Testis (tissue), 3 donors: ENCODE results near the gene ANKRD17. TPM values are rescaled to one million over a fixed set of nuclear protein-coding genes. Genes with fewer than 3 reads are reported as not detected.

Experiments used
- DNase-seq: peaks from one replicate; pipeline ENCODE4 v3.0.0-alpha.2; 2019
- H3K27ac ChIP-seq, 2 donors: fragments of 200-600 bp; sonication (generic); one replicate each; pipeline ENCODE4 v1.5.1; 2019
- H3K27me3 ChIP-seq: fragments of 200-600 bp; sonication (generic); one replicate; pipeline ENCODE4 v1.5.1; 2019
- H3K36me3 ChIP-seq: fragments of 200-600 bp; sonication (generic); one replicate; pipeline ENCODE4 v1.5.1; 2017; ENCODE audit warnings: low read depth; ENCODE audit errors: missing control alignments
- H3K4me1 ChIP-seq: fragments of 200-600 bp; sonication (generic); one replicate; pipeline ENCODE4 v1.5.1; 2019
- H3K4me3 ChIP-seq, 2 donors: fragments of 200-600 bp; sonication (generic); one replicate each; pipeline ENCODE4 v1.5.1; 2017 to 2019
- H3K9me3 ChIP-seq: fragments of 200-600 bp; sonication (generic); one replicate; pipeline ENCODE4 v1.5.1; 2017
- POLR2A ChIP-seq: fragments of 450-650 bp; IDR thresholded peaks from one replicate; pipeline ENCODE4 v1.6.1; 2017; ENCODE audit warnings: antibody characterized with exemption, mild to moderate bottlenecking, moderate library complexity
- WGBS, 2 donors: methylation state at CpG; one replicate each; pipeline ENCODE4 v1.1.5; 2018; 5-methylcytosine and 5-hydroxymethylcytosine counted together
- intact Hi-C: fragments of 100-400 bp; cut with DNase I; formaldehyde crosslinking; loops from one replicate; pipeline ENCODE4 v1.15.1; 2023; ENCODE audit warnings: low total_unique reads
- polyA plus RNA-seq: library from polyadenylated mRNA; stranded (reverse); fragments of 350-450 nt; fragmentation: Illumina TruSeq; extraction: RNeasy Lipid Tissue Mini Kit (QIAGEN cat#74804); gene quantifications from one replicate; pipeline ENCODE4 v1.2.3, GENCODE V29; 2014; ENCODE audit warnings: low read depth, low replicate concordance; ENCODE audit not compliant: insufficient read depth
- total RNA-seq, 2 donors: library from RNA; depleted of rRNA; stranded (reverse); fragments of >200 nt; gene quantifications; one replicate each; pipeline ENCODE4 v1.2.3, GENCODE V29; 2016
- TF ChIP-seq, protein P1 (sequence below), 3 experiments: fragments of 450-650 bp in 2 of 3; fragments of 200-600 bp in 1 of 3; sonication (generic) in 1 of 3; IDR thresholded peaks; one replicate each; pipeline ENCODE4 v1.5.1; 2016 to 2019; ENCODE audit warnings: antibody characterized with exemption in 3 of 3, mild to moderate bottlenecking in 2 of 3, moderate library complexity in 1 of 3

ANKRD17 gene
- total and polyA plus RNA-seq, 3 donors from 2014 or later: 26.9 to 78.3 (median 68.9) TPM

DNA sequence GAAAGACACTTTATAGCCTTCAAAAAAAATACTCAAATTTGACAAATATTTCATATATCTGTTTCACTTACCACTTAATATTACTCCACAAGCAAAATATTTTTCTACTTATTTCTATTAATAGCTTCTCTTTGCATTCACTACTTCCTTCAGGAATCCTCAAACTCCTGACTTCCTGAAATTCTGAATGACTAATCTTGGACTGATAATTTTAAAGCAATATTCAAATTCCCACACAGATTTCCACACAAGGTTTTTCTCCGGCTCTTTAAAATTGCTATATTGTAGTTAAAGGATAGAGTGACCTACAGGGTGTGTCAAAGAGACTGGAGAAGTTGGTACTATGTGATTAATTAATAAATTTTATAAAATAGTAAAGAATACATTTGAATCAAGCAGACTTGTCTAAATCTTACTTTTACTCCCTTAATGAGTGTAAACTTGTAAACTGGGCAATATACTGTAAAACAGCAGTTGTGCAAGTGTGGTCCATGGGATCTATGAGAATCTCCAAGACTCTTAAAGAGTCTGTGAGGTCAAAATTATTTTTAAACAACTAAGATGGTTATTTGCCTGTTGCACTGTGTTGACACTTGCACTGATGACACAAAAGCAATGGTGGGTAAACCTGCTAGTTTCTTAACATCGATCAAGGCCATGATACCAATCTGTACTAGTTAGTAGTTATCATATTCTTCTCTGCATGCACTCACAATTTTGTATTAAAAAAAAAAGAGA lies 44.5 kb downstream of the ANKRD17 start:
- H3K27ac ChIP-seq: no peak overlapping the region
- H3K4me3 ChIP-seq: no peak overlapping the region
- H3K36me3 ChIP-seq: no peaks in the 10 kb centered on the region
- DNase-seq: no peak
- no peaks in the 10 kb centered on the region for H3K4me1 ChIP-seq
- H3K27me3 ChIP-seq: no peaks in the 10 kb centered on the region
- TF ChIP-seq, protein P1, sequence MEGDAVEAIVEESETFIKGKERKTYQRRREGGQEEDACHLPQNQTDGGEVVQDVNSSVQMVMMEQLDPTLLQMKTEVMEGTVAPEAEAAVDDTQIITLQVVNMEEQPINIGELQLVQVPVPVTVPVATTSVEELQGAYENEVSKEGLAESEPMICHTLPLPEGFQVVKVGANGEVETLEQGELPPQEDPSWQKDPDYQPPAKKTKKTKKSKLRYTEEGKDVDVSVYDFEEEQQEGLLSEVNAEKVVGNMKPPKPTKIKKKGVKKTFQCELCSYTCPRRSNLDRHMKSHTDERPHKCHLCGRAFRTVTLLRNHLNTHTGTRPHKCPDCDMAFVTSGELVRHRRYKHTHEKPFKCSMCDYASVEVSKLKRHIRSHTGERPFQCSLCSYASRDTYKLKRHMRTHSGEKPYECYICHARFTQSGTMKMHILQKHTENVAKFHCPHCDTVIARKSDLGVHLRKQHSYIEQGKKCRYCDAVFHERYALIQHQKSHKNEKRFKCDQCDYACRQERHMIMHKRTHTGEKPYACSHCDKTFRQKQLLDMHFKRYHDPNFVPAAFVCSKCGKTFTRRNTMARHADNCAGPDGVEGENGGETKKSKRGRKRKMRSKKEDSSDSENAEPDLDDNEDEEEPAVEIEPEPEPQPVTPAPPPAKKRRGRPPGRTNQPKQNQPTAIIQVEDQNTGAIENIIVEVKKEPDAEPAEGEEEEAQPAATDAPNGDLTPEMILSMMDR (IDR thresholded peaks at IDR 0.05): no peak
- no peak for TF ChIP-seq POLR2A
- no peaks in the 10 kb centered on the region for H3K9me3 ChIP-seq
- intact Hi-C loops: no loop called here
- WGBS, 2 donors: 79 to 85% methylated on average over 2 of the region's 2 CpGs

DNA sequence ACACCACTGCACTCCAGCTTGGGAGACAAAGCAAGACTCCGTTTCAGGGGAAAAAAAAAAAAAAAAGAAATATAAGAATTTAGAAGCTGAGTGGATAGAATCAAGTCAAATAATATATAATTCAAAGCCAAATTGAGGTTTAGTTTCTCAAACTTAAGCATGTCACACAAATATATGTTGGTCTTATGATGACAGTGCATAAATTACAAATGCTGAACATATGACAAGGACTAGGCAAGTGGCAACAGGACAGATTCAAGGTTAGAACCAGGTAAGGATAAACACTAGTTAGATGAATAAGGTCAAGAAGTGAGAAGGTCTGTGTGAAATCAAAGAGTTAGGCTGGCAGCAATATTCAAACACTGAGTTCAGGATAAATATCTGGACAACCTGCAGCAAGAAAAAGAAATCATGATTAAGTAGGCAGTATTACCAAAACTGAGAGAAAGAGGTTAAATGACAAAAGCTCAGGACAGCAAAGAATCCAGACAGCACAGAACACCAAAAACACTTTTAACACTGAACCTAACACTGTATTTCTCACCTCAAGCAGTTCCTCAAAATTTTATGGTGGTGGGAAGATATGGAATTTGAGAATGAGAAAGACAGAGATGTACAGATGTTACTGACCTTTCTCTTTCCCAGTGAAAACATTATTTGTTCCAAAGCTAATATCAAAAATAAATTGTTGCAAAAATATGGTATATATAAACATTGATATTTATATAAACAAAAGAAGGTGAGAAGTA lies 45.4 kb downstream of the ANKRD17 start:
- Histone ChIP-seq H3K27me3 (no peaks in the 10 kb centered on the region), H3K4me3 (no peak overlapping the region), H3K9me3 (no peaks in the 10 kb centered on the region), H3K4me1 (no peaks in the 10 kb centered on the region), H3K36me3 (no peaks in the 10 kb centered on the region), H3K27ac (no peak overlapping the region)
- DNase-seq: no peak
- intact Hi-C loops: no loop called here
- no peak for TF ChIP-seq POLR2A
- TF ChIP-seq, protein P1 (IDR thresholded peaks at IDR 0.05): no peak
- WGBS, 2 donors: 86 to 96% methylated on average over 1 of the region's 1 CpG

DNA sequence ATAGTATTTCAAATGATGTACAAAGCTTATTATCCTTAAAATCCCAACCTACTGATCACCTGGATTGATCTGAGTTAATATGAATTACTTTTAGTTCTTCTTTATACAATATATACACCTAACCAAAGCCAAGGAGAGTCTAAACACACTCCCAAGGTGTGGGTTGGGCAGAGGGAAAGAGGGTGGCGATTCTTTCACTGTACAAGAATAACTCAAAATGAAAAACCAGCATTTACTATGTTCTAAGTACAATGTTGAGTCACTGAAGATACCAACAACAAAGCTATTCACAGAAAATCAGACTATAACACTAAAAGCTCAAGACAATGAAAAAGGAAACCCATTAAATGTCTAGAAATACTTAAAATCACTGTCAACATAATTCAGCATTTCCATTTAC lies 46.6 kb downstream of the ANKRD17 start:
- H3K4me3 ChIP-seq: no peak overlapping the region
- no peaks in the 10 kb centered on the region for H3K36me3 ChIP-seq
- no peak overlapping the region for H3K27ac ChIP-seq
- no peaks in the 10 kb centered on the region for H3K27me3 ChIP-seq
- 90 to 91% methylated on average over 1 of the region's 1 CpG for WGBS, 2 donors
- H3K9me3 ChIP-seq: no peaks in the 10 kb centered on the region
- intact Hi-C loops: no loop called here
- no peak for DNase-seq
- H3K4me1 ChIP-seq: no peaks in the 10 kb centered on the region
- no peak for TF ChIP-seq POLR2A
- TF ChIP-seq, protein P1 (IDR thresholded peaks at IDR 0.05): no peak

DNA sequence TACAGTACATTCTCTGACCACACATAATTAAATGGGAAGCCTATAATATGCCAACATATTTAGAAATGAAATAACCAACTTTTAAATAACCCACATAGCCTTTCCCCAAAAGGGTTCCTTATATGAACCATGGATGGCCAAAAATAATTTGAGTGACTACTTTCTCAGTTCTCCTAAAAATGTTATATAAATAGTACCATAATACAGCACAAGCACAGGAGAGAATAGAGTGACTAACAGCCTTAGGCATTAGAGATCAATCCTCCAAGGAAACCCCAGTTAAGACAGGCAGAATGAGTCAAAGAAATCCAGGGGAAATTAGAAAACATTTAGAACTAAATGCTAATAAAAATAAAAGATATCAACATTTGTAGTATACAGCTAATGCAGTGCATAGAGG lies 50.2 kb downstream of the ANKRD17 start:
- no peak for TF ChIP-seq POLR2A
- TF ChIP-seq, protein P1 (IDR thresholded peaks at IDR 0.05): no peak
- H3K36me3 ChIP-seq: no peaks in the 10 kb centered on the region
- H3K4me1 ChIP-seq: no peaks in the 10 kb centered on the region
- H3K27me3 ChIP-seq: no peaks in the 10 kb centered on the region
- no peak overlapping the region for H3K4me3 ChIP-seq
- no peak overlapping the region for H3K27ac ChIP-seq
- no peak for DNase-seq
- H3K9me3 ChIP-seq: no peaks in the 10 kb centered on the region
- intact Hi-C loops: no loop called here
